Activated CD8-positive, alpha-beta T cell treated with anti-CD3 and anti-CD28 coated beads for 36 hours (primary cell): ENCODE data around the gene DUOXA2. TPM values are rescaled to one million over a fixed set of nuclear protein-coding genes. Genes with fewer than 3 reads are reported as not detected.
"Not testable (repeated sequence)": the region's sequence is repeated elsewhere in the genome, so short reads cannot be mapped to it uniquely, and the experiment has no call there.

Experiments used
- ATAC-seq: fragments of 200-7000 bp; cut with Tn5 transposase; one replicate; pipeline ENCODE4 v1.10.0; 2021; ENCODE audit warnings: mild to moderate bottlenecking, moderate library complexity
- CTCF ChIA-PET: fragments of 350-600 bp; sonication (Branson Sonifier 250); formaldehyde crosslinking; loops from one replicate; lab custom pipeline; 2021; ENCODE audit warnings: antibody characterized with exemption; lab: Charles Lee
- POLR2A ChIA-PET: fragments of 350-600 bp; sonication (Branson Sonifier 250); formaldehyde crosslinking; loops from one replicate; lab custom pipeline; 2021; ENCODE audit warnings: antibody characterized with exemption; lab: Charles Lee
- DNase-seq: peaks from one replicate; pipeline ENCODE4 v3.0.0-alpha.2; 2020
- H3K27ac Mint-ChIP-seq: one replicate; pipeline ENCODE4 v1.8.0; 2021; ENCODE audit warnings: mild to moderate bottlenecking, mixed read lengths
- H3K27me3 Mint-ChIP-seq: one replicate; pipeline ENCODE4 v1.8.0; 2021; ENCODE audit warnings: mixed read lengths
- H3K36me3 Mint-ChIP-seq: one replicate; pipeline ENCODE4 v1.8.0; 2021; ENCODE audit warnings: low read depth, mixed read lengths
- H3K4me1 Mint-ChIP-seq: one replicate; pipeline ENCODE4 v1.8.0; 2021; ENCODE audit warnings: low read depth, mixed read lengths
- H3K4me3 Mint-ChIP-seq: one replicate; pipeline ENCODE4 v1.8.0; 2021; ENCODE audit warnings: mild to moderate bottlenecking, moderate library complexity, mixed read lengths
- H3K9me3 Mint-ChIP-seq: one replicate; pipeline ENCODE4 v1.8.0; 2021; ENCODE audit warnings: mixed read lengths
- intact Hi-C: fragments of 100-400 bp; cut with micrococcal nuclease; formaldehyde crosslinking; loops from one replicate; pipeline ENCODE4 v1.10.0; 2022
- total RNA-seq, 2 experiments: library from RNA; stranded (reverse); gene quantifications; one replicate each; pipeline ENCODE4 v1.2.3, GENCODE V29; 2021
- TF ChIP-seq, protein P1 (sequence below): fragments of 200-600 bp; IDR thresholded peaks from one replicate; pipeline ENCODE4 v1.8.0; 2022; ENCODE audit warnings: antibody characterized with exemption, mild to moderate bottlenecking

DUOXA2 gene
- total RNA-seq, 2 experiments from 2014 or later = not detected

DNA sequence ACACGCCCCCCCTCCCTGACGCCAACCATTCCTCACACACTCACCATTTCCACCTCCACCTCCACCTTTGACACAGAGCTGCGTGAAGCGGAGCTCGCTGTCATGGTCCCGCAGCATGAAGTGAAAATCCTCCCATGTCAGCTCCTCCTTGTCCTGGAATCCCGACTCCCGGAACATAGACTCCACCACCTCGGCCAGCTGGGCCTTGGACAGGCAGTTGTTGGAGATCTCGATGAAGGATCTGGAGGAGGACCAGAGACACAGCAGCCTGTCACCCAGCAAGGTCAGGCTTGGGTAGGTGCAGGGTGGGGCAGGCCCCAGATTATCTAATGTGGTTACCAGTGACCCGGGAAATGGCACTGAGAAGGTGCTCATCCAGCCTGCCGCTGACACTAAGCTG is 12.4 kb upstream of the DUOXA2 start:
- Mint-ChIP-seq H3K4me1 (no peaks in the 10 kb centered on the region), H3K9me3 (no peaks in the 10 kb centered on the region), H3K36me3 (no peaks in the 10 kb centered on the region), H3K4me3 (no peak overlapping the region), H3K27me3 (no peaks in the 10 kb centered on the region), H3K27ac (no peak overlapping the region)
- no peak for DNase-seq
- ChIA-PET CTCF (interaction anchor here (1.3 kb wide), 1 partner anchor 16 kb away, joined by 5 read pairs; no protein-coding TSS in a partner anchor), POLR2A (no interaction called here)
- TF ChIP-seq, protein P1, sequence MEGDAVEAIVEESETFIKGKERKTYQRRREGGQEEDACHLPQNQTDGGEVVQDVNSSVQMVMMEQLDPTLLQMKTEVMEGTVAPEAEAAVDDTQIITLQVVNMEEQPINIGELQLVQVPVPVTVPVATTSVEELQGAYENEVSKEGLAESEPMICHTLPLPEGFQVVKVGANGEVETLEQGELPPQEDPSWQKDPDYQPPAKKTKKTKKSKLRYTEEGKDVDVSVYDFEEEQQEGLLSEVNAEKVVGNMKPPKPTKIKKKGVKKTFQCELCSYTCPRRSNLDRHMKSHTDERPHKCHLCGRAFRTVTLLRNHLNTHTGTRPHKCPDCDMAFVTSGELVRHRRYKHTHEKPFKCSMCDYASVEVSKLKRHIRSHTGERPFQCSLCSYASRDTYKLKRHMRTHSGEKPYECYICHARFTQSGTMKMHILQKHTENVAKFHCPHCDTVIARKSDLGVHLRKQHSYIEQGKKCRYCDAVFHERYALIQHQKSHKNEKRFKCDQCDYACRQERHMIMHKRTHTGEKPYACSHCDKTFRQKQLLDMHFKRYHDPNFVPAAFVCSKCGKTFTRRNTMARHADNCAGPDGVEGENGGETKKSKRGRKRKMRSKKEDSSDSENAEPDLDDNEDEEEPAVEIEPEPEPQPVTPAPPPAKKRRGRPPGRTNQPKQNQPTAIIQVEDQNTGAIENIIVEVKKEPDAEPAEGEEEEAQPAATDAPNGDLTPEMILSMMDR = no peak
- ATAC-seq = no peak
- intact Hi-C loops = no loop called here

DNA sequence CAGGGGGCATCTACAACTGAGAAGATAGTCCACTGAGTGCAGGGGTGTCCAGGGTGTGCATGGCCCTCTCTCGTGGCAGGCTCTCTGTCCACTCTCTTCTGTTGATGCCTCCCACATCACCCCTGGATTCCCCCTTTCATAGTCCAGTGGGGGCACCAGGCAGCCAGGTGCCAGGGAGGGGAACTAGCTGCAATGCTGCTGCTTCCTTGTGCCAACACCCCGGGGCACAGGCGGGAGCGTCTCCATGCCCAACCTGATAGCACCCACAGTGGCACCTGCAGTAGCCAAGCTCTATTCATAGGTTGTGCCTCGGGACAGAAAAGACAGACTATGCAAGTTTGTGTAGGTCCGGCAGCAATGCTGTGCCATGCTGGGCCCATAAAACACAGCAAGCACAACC is 11.9 kb upstream of the DUOXA2 start:
- ChIA-PET CTCF (interaction anchor here (0.7 to 1.3 kb wide), 2 partner anchors 14 to 16 kb away, joined by 3 to 5 read pairs; no protein-coding TSS in a partner anchor), POLR2A (no interaction called here)
- Mint-ChIP-seq H3K27me3 (no peaks in the 10 kb centered on the region), H3K36me3 (no peaks in the 10 kb centered on the region), H3K9me3 (no peaks in the 10 kb centered on the region), H3K4me3 (no peak overlapping the region), H3K4me1 (no peaks in the 10 kb centered on the region), H3K27ac (no peak overlapping the region)
- ATAC-seq = no peak
- TF ChIP-seq, protein P1 = no peak
- intact Hi-C loops = no loop called here
- no peak for DNase-seq

DNA sequence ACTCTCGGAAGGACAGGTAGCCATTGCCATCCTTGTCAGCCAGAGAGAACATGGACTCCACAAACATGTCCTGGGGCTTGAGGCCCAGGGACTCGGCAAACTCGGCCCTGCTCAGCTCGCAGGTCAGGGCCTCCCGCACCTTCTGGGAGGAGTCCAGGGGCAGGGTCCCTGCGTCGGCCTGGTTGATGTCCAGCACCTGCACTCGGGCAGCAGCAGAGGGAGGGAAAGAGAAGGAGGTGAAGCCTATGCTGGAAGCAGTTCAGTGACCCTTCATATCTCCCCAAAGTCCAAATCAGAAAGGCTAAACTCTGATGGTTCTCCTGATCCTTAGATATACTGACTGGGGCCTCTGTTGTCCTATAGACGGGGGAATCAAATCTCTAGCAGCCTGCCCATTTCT is 10.0 kb upstream of the DUOXA2 start:
- H3K9me3 Mint-ChIP-seq, H3K4me1 Mint-ChIP-seq, H3K4me3 Mint-ChIP-seq, H3K27ac Mint-ChIP-seq, H3K36me3 Mint-ChIP-seq, intact Hi-C loops, CTCF ChIA-PET, H3K27me3 Mint-ChIP-seq, ATAC-seq, POLR2A ChIA-PET, DNase-seq: not testable (repeated sequence)

DNA sequence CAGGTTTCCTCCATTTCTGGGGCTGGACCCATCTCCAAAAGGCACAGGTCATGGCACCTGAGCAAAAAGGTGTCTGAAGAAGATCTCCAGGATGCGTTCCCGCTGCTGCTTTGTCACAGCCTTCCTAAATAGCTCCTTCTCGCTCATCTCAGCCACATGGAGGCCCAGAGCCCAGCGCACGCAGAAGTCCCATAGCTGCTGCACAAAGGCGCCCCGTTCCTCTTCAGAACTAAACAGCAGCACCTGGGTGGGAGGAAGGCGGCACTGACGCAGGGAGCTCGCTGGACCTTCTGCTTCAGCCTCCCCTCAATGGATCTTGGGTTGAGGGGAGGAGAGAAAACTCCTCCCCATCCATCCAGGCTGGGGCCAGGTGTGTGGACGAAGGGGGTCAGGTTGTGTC is 8.5 kb upstream of the DUOXA2 start:
- H3K4me1 Mint-ChIP-seq = peaks cover 3% of the 10 kb centered on the region
- peaks cover 19% of the 10 kb centered on the region for H3K27me3 Mint-ChIP-seq
- POLR2A ChIA-PET = no interaction called here
- intact Hi-C loops = no loop called here
- H3K4me3 Mint-ChIP-seq = no peak overlapping the region
- TF ChIP-seq, protein P1 = no peak
- CTCF ChIA-PET = interaction anchor here (2.6 kb wide), 1 partner anchor 13 kb away, joined by 18 read pairs; no protein-coding TSS in a partner anchor
- H3K36me3 Mint-ChIP-seq = no peaks in the 10 kb centered on the region
- ATAC-seq = no peak
- no peaks in the 10 kb centered on the region for H3K9me3 Mint-ChIP-seq
- DNase-seq = no peak
- H3K27ac Mint-ChIP-seq = no peak overlapping the region

DNA sequence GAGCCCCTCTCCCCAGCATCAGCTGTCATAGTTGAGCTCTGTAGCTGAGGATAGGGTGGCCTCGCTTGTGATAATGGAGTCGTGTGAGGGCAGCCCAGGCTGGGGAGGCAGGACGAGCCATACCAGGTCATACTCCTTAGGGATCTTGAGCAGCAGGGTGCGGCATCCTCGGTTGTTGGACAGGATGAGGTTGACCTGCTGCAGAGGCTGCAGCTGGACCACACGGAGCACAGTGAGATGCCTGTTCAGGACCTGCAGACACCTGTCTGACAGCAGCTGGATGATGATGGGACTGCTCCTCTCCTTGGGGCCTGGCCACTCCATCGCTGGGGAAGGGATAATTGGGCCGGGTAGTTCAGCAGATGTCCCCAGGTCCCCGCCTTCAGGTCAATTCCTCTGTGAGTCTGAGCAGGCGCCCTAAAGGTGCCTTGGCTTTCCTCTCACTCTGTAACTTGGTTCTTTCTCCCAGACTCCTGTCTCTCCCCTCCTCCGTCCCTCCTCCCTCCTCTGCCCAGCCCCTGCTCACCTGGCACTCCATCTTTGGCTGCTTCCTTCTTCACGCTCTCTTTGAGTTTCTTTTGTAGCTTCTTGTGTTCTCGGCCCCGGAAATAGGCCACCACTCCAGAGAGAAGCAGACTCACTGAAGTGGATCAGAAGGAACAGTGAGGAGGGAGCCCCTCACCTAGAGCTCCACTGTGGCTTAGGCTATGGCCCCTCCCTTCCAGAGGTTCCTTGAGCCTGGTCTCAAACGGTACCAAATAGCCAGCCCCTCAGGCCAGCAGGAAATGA is 7.9 kb upstream of the DUOXA2 start:
- H3K27ac Mint-ChIP-seq = no peak overlapping the region
- no peaks in the 10 kb centered on the region for H3K9me3 Mint-ChIP-seq
- TF ChIP-seq, protein P1 = no peak
- ChIA-PET POLR2A (no interaction called here), CTCF (interaction anchor here (1.0 to 2.6 kb wide), 2 partner anchors 12 to 253 kb away, joined by 3 to 18 read pairs; no protein-coding TSS in a partner anchor)
- no peak overlapping the region for H3K4me3 Mint-ChIP-seq
- intact Hi-C loops = no loop called here
- no peaks in the 10 kb centered on the region for H3K36me3 Mint-ChIP-seq
- no peak for ATAC-seq
- peaks cover 4% of the 10 kb centered on the region for H3K4me1 Mint-ChIP-seq
- H3K27me3 Mint-ChIP-seq = peaks cover 20% of the 10 kb centered on the region
- no peak for DNase-seq
